ENCODE results near the gene DDX41. TPM values are rescaled to one million over a fixed set of nuclear protein-coding genes. Genes with fewer than 3 reads are reported as not detected.

The DDX41 gene
- total and polyA plus RNA-seq, 2 of the 13 experiments (the other 11 are each of a cell fraction or from before 2014, with no cell fraction given) = 62.8 to 105 TPM

DNA sequence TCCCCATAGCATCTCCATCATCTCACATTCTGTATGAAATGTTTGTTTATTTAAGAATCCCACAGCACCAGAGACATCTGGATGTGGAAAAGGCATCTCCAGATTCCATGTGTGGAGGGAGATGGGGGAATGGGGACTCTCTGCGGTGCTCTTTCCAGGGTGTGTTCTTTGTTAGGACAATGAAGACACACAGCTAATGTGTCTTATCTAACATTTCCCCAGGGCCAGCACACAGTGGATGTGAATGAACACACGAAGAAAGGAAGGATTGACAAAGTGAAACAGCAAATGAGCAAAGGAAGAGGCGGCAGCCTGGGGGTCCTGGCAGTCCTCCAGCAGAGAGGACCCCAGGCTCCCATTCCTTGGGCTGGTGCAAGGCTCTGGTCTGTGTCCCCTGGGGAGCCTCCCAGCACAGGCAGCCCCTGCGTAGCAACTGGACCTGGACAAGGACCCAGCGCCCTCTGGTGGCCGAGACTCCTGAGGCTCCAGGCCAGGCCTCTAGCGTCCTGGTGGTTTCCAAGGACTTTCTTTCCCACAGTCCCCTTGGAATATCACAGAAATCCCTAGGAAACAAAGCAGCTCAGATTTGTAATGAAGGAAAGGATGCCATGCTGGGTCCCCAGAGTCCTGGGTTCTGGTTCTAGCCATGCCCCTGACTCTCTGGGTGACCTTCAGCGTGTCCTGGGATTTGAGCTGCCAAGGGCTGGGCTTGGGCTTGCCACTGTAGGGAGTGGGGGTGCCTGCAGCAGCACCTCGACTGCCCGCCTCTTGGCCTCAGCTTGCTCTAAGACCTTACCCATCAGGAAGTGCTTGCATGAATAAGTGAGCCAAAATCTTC, 15.9 kb downstream of the DDX41 start (continued):
- TF ChIP-seq ETV6 (CRISPR knock-in tag; conservative IDR thresholded peaks at IDR 0.05) (no peak), CREBL2 (CRISPR knock-in tag; IDR thresholded peaks at IDR 0.05; ENCODE audit: borderline replicate concordance) (no peak), MEF2D (CRISPR knock-in tag; IDR thresholded peaks at IDR 0.05) (no peak), HOXA7 (CRISPR knock-in tag; IDR thresholded peaks at IDR 0.05) (no peak), CSRNP1 (CRISPR knock-in tag; IDR thresholded peaks at IDR 0.05) (no peak), ZFP82 (CRISPR knock-in tag; IDR thresholded peaks at IDR 0.05; ENCODE audit: borderline replicate concordance) (no peak), ZNF619 (CRISPR knock-in tag; IDR thresholded peaks at IDR 0.05) (0 out of 2 replicates have a peak, but pooled peaks have one; percentile 42), SMAD1 (CRISPR knock-in tag; IDR thresholded peaks at IDR 0.05; ENCODE audit: borderline replicate concordance, low read depth) (no peak), POGK (CRISPR knock-in tag; conservative IDR thresholded peaks at IDR 0.05) (no peak), ZNF432 (CRISPR knock-in tag; IDR thresholded peaks at IDR 0.05; ENCODE audit: borderline replicate concordance) (no peak), CHD4 (IDR thresholded peaks at IDR 0.05; ENCODE audit: borderline replicate concordance, low read length) (no peak), MBNL3 (CRISPR knock-in tag; conservative IDR thresholded peaks at IDR 0.05) (no peak), RFXANK (CRISPR knock-in tag; IDR thresholded peaks at IDR 0.05) (no peak), ZNF225 (CRISPR knock-in tag; IDR thresholded peaks at IDR 0.05) (no peak), MED13 (CRISPR knock-in tag; IDR thresholded peaks at IDR 0.05) (no peak), IKZF1 (IDR thresholded peaks at IDR 0.05) (no peak), ZNF549 (CRISPR knock-in tag; IDR thresholded peaks at IDR 0.05) (no peak), FOXP1 (IDR thresholded peaks at IDR 0.05) (no peak), FOXP1 (CRISPR knock-in tag; IDR thresholded peaks at IDR 0.05) (no peak), ZNF674 (CRISPR knock-in tag; IDR thresholded peaks at IDR 0.05; ENCODE audit: low read depth) (no peak), ZNF784 (CRISPR knock-in tag; IDR thresholded peaks at IDR 0.05; ENCODE audit: borderline replicate concordance) (no peak), SYNCRIP (IDR thresholded peaks at IDR 0.05; ENCODE audit: insufficient read depth, low read depth, low read length) (no peak), CHCHD3 (CRISPR knock-in tag; IDR thresholded peaks at IDR 0.05) (no peak)
- TF ChIP-seq, protein P1, sequence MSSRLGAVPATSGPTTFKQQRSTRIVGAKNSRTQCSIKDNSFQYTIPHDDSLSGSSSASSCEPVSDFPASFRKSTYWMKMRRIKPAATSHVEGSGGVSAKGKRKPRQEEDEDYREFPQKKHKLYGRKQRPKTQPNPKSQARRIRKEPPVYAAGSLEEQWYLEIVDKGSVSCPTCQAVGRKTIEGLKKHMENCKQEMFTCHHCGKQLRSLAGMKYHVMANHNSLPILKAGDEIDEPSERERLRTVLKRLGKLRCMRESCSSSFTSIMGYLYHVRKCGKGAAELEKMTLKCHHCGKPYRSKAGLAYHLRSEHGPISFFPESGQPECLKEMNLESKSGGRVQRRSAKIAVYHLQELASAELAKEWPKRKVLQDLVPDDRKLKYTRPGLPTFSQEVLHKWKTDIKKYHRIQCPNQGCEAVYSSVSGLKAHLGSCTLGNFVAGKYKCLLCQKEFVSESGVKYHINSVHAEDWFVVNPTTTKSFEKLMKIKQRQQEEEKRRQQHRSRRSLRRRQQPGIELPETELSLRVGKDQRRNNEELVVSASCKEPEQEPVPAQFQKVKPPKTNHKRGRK (CRISPR knock-in tag; IDR thresholded peaks at IDR 0.05) = no peak

All from HepG2 (cell line).